Liver (tissue), 9 donors: Measurements from ENCODE around the gene PRKD3. TPM values are rescaled to one million over a fixed set of nuclear protein-coding genes. Genes with fewer than 3 reads are reported as not detected.
"Not testable (repeated sequence)": the region's sequence is repeated elsewhere in the genome, so short reads cannot be mapped to it uniquely, and the experiment has no call there.

Source experiments
- DNase-seq: peaks from one replicate; pipeline ENCODE4 v3.0.0-alpha.2; 2017; ENCODE audit warnings: low spot score
- H3K27ac ChIP-seq, 2 donors: one replicate each; pipeline ENCODE4 v1.7.0; 2013; ENCODE audit warnings: inconsistent platforms in 2 of 2, low read length in 2 of 2, control low read depth in 1 of 2, low read depth in 1 of 2, mild to moderate bottlenecking in 1 of 2
- H3K27me3 ChIP-seq, 4 donors: one replicate each; pipeline versions ENCODE4 v1.6.1 to v1.7.0; 2013; ENCODE audit warnings: low read length in 3 of 4, inconsistent platforms in 1 of 4, mild to moderate bottlenecking in 1 of 4, moderate library complexity in 1 of 4; ENCODE audit not compliant: control insufficient read depth in 4 of 4, insufficient read depth in 4 of 4
- H3K36me3 ChIP-seq, 4 donors: one replicate each; pipeline versions ENCODE4 v1.6.1 to v1.7.0; 2013; ENCODE audit warnings: low read length in 3 of 4, mild to moderate bottlenecking in 3 of 4, low read depth in 1 of 4, moderate library complexity in 1 of 4; ENCODE audit not compliant: control insufficient read depth in 4 of 4, insufficient read depth in 3 of 4
- H3K4me1 ChIP-seq, 4 donors: one replicate each; pipeline versions ENCODE4 v1.6.1 to v1.7.0; 2013; ENCODE audit warnings: low read length in 3 of 4, mild to moderate bottlenecking in 3 of 4, moderate library complexity in 1 of 4; ENCODE audit not compliant: control insufficient read depth in 4 of 4, insufficient read depth in 4 of 4
- H3K4me3 ChIP-seq, 3 donors: one replicate each; pipeline versions ENCODE4 v1.6.1 to v1.7.0; 2013; ENCODE audit warnings: low read length in 3 of 3, control low read depth in 1 of 3, low read depth in 1 of 3, mild to moderate bottlenecking in 1 of 3
- H3K9ac ChIP-seq, 2 donors: one replicate each; pipeline ENCODE4 v1.7.0; 2013; ENCODE audit warnings: low read length in 2 of 2, mild to moderate bottlenecking in 2 of 2, moderate library complexity in 2 of 2, control low read depth in 1 of 2, low read depth in 1 of 2
- H3K9me3 ChIP-seq, 4 donors: one replicate each; pipeline versions ENCODE4 v1.6.1 to v1.7.0; 2013; ENCODE audit warnings: low read length in 3 of 4; ENCODE audit not compliant: control insufficient read depth in 4 of 4
- EGR1 ChIP-seq, 2 donors: IDR thresholded peaks; 2 replicates each; pipeline ENCODE4 v1.6.1; 2016 to 2018; ENCODE audit warnings: antibody characterized with exemption in 2 of 2, low read depth in 2 of 2
- FOXA1 ChIP-seq: IDR thresholded peaks from 2 replicates; pipeline ENCODE4 v1.6.1; 2016; ENCODE audit warnings: antibody characterized with exemption
- GABPA ChIP-seq, 2 donors: IDR thresholded peaks in 1 of 2; conservative IDR thresholded peaks in 1 of 2; 2 replicates each; pipeline ENCODE4 v1.6.1; 2016; ENCODE audit warnings: antibody characterized with exemption in 2 of 2, mild to moderate bottlenecking in 1 of 2, moderate library complexity in 1 of 2
- HNF4G ChIP-seq: IDR thresholded peaks from 2 replicates; pipeline ENCODE4 v1.6.1; 2016; ENCODE audit warnings: antibody characterized with exemption
- JUND ChIP-seq, 2 donors: IDR thresholded peaks; 2 replicates each; pipeline ENCODE4 v1.6.1; 2016; ENCODE audit warnings: antibody characterized with exemption in 2 of 2
- RAD21 ChIP-seq, 2 donors: IDR thresholded peaks; 2 replicates each; pipeline ENCODE4 v1.6.1; 2016; ENCODE audit warnings: antibody characterized with exemption in 2 of 2, mild to moderate bottlenecking in 2 of 2
- RXRA ChIP-seq, 2 donors: IDR thresholded peaks; 2 replicates each; pipeline ENCODE4 v1.6.1; 2017 to 2018; ENCODE audit warnings: antibody characterized with exemption in 2 of 2, mild to moderate bottlenecking in 1 of 2
- SP1 ChIP-seq: IDR thresholded peaks from 2 replicates; pipeline ENCODE4 v1.6.1; 2018; ENCODE audit warnings: antibody characterized with exemption, mild to moderate bottlenecking
- TAF1 ChIP-seq: conservative IDR thresholded peaks from 2 replicates; pipeline ENCODE4 v1.6.1; 2016; ENCODE audit warnings: antibody characterized with exemption, mild to moderate bottlenecking
- WGBS: extraction: QIAGEN DNeasy Blood & Tissue Kit; methylation state at CpG from one replicate; pipeline ENCODE4 v1.1.7; 2013; 5-methylcytosine and 5-hydroxymethylcytosine counted together
- polyA plus RNA-seq, 2 donors: library from polyadenylated mRNA; stranded (reverse) in 1 of 2; unstranded in 1 of 2; fragments of 200-250 nt in 1 of 2; fragments of >200 nt in 1 of 2; fragmentation: Nextera tagmentation in 1 of 2; extraction: Ambion mirVana in 1 of 2; gene quantifications; one replicate each; pipeline versions ENCODE4 v1.2.1 to v1.2.3, GENCODE V29; 2013 to 2015
- total RNA-seq, 2 donors: library from RNA; depleted of rRNA; stranded (reverse); fragments of >200 nt; gene quantifications; one replicate each; pipeline ENCODE4 v1.2.3, GENCODE V29; 2014
- TF ChIP-seq, protein P1 (sequence below): IDR thresholded peaks from 2 replicates; pipeline ENCODE4 v1.6.1; 2016; ENCODE audit warnings: antibody characterized with exemption, mild to moderate bottlenecking
- TF ChIP-seq, protein P2 (sequence below): fragments of 150-350 bp; IDR thresholded peaks from 2 replicates; pipeline ENCODE4 v1.5.1; 2017; ENCODE audit warnings: improper control_type of control experiment, low read depth, low read length; ENCODE audit not compliant: missing input control
- TF ChIP-seq, protein P3 (sequence below): IDR thresholded peaks from 2 replicates; pipeline ENCODE4 v1.6.1; 2016; ENCODE audit warnings: antibody characterized with exemption
- donor health status: healthy.
- donor health status: healthy.
- donor health status: healthy.
- donor health status: healthy.
- donor health status: healthy.

Gene PRKD3
- total and polyA plus RNA-seq, 4 donors: 4.4 to 19.7 (median 8.1) TPM

DNA sequence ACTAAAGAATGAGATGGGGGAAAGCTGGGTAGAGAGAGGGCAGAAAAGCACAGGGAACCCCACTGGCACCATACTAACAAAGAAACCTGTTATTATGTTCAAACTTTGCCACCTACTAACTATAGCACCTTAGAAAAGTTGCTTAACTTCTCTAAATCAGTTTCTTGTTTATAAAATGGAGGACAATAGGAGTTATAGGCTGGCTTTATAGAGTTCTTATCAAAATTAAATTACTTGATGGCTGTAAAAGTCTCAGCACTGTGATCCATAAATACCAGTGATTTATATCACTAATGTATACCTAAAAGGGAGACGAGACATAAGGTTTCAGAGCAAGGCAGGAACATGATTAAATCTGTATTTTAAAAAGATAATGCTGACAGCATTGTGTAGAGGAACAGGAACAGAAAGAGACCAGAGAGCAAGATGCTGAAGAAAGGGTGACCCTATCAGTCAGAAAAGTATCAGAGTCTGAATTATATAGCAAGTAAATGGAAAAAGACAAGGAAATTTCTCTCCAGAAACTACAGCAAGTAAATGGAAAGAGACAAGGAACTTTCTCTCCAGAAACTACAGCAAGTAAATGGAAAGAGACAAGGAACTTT lies 29.1 kb downstream of the PRKD3 start (continued):
- TF ChIP-seq, protein P1, sequence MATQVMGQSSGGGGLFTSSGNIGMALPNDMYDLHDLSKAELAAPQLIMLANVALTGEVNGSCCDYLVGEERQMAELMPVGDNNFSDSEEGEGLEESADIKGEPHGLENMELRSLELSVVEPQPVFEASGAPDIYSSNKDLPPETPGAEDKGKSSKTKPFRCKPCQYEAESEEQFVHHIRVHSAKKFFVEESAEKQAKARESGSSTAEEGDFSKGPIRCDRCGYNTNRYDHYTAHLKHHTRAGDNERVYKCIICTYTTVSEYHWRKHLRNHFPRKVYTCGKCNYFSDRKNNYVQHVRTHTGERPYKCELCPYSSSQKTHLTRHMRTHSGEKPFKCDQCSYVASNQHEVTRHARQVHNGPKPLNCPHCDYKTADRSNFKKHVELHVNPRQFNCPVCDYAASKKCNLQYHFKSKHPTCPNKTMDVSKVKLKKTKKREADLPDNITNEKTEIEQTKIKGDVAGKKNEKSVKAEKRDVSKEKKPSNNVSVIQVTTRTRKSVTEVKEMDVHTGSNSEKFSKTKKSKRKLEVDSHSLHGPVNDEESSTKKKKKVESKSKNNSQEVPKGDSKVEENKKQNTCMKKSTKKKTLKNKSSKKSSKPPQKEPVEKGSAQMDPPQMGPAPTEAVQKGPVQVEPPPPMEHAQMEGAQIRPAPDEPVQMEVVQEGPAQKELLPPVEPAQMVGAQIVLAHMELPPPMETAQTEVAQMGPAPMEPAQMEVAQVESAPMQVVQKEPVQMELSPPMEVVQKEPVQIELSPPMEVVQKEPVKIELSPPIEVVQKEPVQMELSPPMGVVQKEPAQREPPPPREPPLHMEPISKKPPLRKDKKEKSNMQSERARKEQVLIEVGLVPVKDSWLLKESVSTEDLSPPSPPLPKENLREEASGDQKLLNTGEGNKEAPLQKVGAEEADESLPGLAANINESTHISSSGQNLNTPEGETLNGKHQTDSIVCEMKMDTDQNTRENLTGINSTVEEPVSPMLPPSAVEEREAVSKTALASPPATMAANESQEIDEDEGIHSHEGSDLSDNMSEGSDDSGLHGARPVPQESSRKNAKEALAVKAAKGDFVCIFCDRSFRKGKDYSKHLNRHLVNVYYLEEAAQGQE: no peak

DNA sequence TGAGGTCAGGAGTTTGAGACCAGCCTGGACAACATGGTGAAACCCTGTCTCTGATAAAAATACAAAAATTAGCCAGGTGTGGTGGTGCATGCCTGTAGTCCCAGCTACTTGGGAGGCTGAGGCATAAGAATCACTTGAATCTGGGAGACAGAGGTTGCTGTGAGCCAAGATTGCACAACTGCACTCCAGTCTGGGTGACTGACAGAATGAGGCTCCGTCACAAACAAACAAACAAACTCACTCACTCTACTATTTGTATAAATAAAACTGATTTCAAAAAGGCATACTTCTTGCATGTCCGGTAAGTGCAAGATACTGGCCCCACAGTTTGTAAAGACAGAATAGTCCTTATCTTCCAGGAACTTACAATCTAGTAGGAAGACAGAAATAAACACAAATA lies 29.8 kb downstream of the PRKD3 start:
- H3K9ac ChIP-seq, H3K27ac ChIP-seq, DNase-seq, H3K27me3 ChIP-seq, H3K36me3 ChIP-seq, H3K4me3 ChIP-seq, H3K4me1 ChIP-seq, H3K9me3 ChIP-seq: not testable (repeated sequence)
- 69% methylated on average over 2 of the region's 2 CpGs for WGBS

DNA sequence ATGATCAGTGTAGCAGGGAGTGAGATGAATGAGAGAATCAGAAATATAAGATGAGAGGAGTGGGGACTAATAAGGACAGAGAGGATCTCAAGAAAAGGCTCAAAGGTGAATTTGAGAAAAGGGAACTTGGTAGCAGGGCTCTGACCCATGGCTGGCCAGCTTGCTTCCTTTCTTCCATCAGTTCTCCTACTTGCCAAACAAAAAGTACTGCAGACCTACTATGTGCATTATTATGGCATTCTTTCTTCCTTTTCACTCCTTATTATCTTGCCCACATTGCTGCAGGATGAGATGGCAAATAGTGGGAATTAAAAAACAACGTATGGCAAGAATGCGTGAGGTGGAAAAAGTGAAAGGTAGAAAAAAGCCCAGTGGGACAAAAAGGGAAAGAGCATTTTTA lies 33.0 kb downstream of the PRKD3 start:
- Histone ChIP-seq H3K4me3 (no peak overlapping the region), H3K9me3 (no peaks in the 10 kb centered on the region), H3K36me3 (peaks cover 1 to 13% (median 7%) of the 10 kb centered on the region in 4 donors), H3K9ac (no peak overlapping the region), H3K4me1 (no peaks in the 10 kb centered on the region), H3K27me3 (no peaks in the 10 kb centered on the region), H3K27ac (no peak overlapping the region)
- no peak for DNase-seq
- WGBS: 93% methylated on average over 2 of the region's 2 CpGs
- no peak for TF ChIP-seq JUND (IDR thresholded peaks at IDR 0.05)
- TF ChIP-seq TAF1: no peak
- TF ChIP-seq GABPA (IDR thresholded peaks at IDR 0.05 in 1 of 2, conservative IDR thresholded peaks at IDR 0.05 in 1 of 2): no peak
- no peak for TF ChIP-seq HNF4G
- TF ChIP-seq, protein P2, sequence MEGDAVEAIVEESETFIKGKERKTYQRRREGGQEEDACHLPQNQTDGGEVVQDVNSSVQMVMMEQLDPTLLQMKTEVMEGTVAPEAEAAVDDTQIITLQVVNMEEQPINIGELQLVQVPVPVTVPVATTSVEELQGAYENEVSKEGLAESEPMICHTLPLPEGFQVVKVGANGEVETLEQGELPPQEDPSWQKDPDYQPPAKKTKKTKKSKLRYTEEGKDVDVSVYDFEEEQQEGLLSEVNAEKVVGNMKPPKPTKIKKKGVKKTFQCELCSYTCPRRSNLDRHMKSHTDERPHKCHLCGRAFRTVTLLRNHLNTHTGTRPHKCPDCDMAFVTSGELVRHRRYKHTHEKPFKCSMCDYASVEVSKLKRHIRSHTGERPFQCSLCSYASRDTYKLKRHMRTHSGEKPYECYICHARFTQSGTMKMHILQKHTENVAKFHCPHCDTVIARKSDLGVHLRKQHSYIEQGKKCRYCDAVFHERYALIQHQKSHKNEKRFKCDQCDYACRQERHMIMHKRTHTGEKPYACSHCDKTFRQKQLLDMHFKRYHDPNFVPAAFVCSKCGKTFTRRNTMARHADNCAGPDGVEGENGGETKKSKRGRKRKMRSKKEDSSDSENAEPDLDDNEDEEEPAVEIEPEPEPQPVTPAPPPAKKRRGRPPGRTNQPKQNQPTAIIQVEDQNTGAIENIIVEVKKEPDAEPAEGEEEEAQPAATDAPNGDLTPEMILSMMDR: no peak
- no peak for TF ChIP-seq EGR1 (IDR thresholded peaks at IDR 0.05; ENCODE audit: low read depth in 2 of 2)

DNA sequence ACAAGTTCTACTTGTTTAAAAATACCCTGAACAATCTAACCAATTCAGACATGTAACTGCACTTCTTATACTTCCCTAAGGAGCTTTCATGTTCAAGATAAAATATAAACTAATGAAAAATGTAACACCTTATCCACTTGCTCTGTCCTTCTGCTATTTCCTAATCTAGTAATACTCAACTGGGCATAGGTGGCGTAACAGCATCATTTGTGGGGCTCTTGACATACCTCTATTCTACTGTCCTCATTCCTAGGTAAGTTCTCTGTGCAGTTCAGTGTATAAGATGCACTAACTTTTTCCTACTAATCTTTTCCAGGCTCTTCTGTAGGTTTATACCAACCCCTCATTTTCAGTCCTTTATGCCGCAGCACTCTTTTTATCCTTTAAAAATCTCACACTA lies 36.7 kb downstream of the PRKD3 start:
- Histone ChIP-seq H3K27me3 (no peaks in the 10 kb centered on the region), H3K4me1 (no peaks in the 10 kb centered on the region), H3K9me3 (no peaks in the 10 kb centered on the region), H3K36me3 (peaks cover 1 to 24% (median 10%) of the 10 kb centered on the region in 4 donors), H3K9ac (no peak overlapping the region), H3K27ac (no peak overlapping the region), H3K4me3 (no peak overlapping the region)
- DNase-seq: no peak
- TF ChIP-seq, protein P3, sequence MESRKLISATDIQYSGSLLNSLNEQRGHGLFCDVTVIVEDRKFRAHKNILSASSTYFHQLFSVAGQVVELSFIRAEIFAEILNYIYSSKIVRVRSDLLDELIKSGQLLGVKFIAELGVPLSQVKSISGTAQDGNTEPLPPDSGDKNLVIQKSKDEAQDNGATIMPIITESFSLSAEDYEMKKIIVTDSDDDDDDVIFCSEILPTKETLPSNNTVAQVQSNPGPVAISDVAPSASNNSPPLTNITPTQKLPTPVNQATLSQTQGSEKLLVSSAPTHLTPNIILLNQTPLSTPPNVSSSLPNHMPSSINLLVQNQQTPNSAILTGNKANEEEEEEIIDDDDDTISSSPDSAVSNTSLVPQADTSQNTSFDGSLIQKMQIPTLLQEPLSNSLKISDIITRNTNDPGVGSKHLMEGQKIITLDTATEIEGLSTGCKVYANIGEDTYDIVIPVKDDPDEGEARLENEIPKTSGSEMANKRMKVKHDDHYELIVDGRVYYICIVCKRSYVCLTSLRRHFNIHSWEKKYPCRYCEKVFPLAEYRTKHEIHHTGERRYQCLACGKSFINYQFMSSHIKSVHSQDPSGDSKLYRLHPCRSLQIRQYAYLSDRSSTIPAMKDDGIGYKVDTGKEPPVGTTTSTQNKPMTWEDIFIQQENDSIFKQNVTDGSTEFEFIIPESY: no peak
- TF ChIP-seq JUND (IDR thresholded peaks at IDR 0.05) (no peak), HNF4G (no peak), RAD21 (IDR thresholded peaks at IDR 0.05) (peak; percentile 35 to 41), SP1 (no peak), TAF1 (no peak), FOXA1 (no peak), RXRA (IDR thresholded peaks at IDR 0.05) (no peak)
- TF ChIP-seq, protein P1: no peak
- 99% methylated on average over 2 of the region's 2 CpGs for WGBS
